Measurements from ENCODE around the gene SLBP. TPM values are rescaled to one million over a fixed set of nuclear protein-coding genes. Genes with fewer than 3 reads are reported as not detected.

Gene SLBP
- total and polyA plus RNA-seq, 8 donors = 8.7 to 20.2 (median 10.9) TPM

- TF ChIP-seq CTCF (IDR thresholded peaks at IDR 0.05) = no peak
- Histone ChIP-seq H3K4me3 (no peak overlapping the region), H3K9me3 (no peaks in the 10 kb centered on the region), H3K27ac (no peak overlapping the region), H3K27me3 (no peaks in the 10 kb centered on the region), H3K4me1 (no peaks in the 10 kb centered on the region), H3K36me3 (no peaks in the 10 kb centered on the region)
- FAIRE-seq = no peak
- intact Hi-C loops (cut with DNase I) = no loop called here
- WGBS, 2 donors = 70 to 75% methylated on average over 12 of the region's 12 CpGs
- ATAC-seq = no peak
- DNase-seq = no peak
Observed at GRCh38 chr4:1666391-1666790, 45.7 kb downstream of the SLBP start.

GRCh38 chr4:1664141-1664540 is 48.0 kb downstream of the SLBP start:
- no peak overlapping the region for H3K4me3 ChIP-seq
- no peak for FAIRE-seq
- no peaks in the 10 kb centered on the region for H3K9me3 ChIP-seq
- 81 to 91% methylated on average over 8 of the region's 8 CpGs for WGBS, 2 donors
- intact Hi-C loops (cut with DNase I) = no loop called here
- ATAC-seq = no peak
- no peak for DNase-seq
- TF ChIP-seq CTCF (IDR thresholded peaks at IDR 0.05) = no peak
- no peaks in the 10 kb centered on the region for H3K4me1 ChIP-seq
- no peaks in the 10 kb centered on the region for H3K27me3 ChIP-seq
- H3K27ac ChIP-seq = no peak overlapping the region
- no peaks in the 10 kb centered on the region for H3K36me3 ChIP-seq

- no peak overlapping the region for H3K27ac ChIP-seq
- no peak for ATAC-seq
- DNase-seq = no peak
- H3K4me1 ChIP-seq = no peaks in the 10 kb centered on the region
- no peak for TF ChIP-seq CTCF (IDR thresholded peaks at IDR 0.05)
- WGBS, 2 donors = 96 to 97% methylated on average over 5 of the region's 5 CpGs
- H3K9me3 ChIP-seq = no peaks in the 10 kb centered on the region
- no peaks in the 10 kb centered on the region for H3K36me3 ChIP-seq
- intact Hi-C loops (cut with DNase I) = no loop called here
- FAIRE-seq = no peak
- H3K27me3 ChIP-seq = no peaks in the 10 kb centered on the region
- no peak overlapping the region for H3K4me3 ChIP-seq
Observed at GRCh38 chr4:1663549-1663948, 48.6 kb downstream of the SLBP start.

- no peak for ATAC-seq
- WGBS, 2 donors = 89 to 90% methylated on average over 14 of the region's 14 CpGs
Observed at GRCh38 chr4:1661695-1662094, 50.4 kb downstream of the SLBP start.

More at GRCh38 chr4:1661695-1662094, 50.4 kb downstream of the SLBP start:
- H3K27me3 ChIP-seq = no peaks in the 10 kb centered on the region
- DNase-seq = no peak
- H3K4me3 ChIP-seq = no peak overlapping the region
- no peaks in the 10 kb centered on the region for H3K4me1 ChIP-seq
- no peaks in the 10 kb centered on the region for H3K9me3 ChIP-seq
- TF ChIP-seq CTCF (IDR thresholded peaks at IDR 0.05) = no peak
- H3K36me3 ChIP-seq = no peaks in the 10 kb centered on the region
- no peak for FAIRE-seq
- no peak overlapping the region for H3K27ac ChIP-seq
- intact Hi-C loops (cut with DNase I) = no loop called here

Data from pancreas (tissue), 10 donors.